Ovary (tissue), 9 donors: ENCODE results near the gene DDA1. TPM values are rescaled to one million over a fixed set of nuclear protein-coding genes. Genes with fewer than 3 reads are reported as not detected.

Experiments used
- DNase-seq, 5 donors: peaks; one replicate each; pipeline ENCODE4 v3.0.0-alpha.2; 2019 to 2020
- H3K27ac ChIP-seq, 2 donors: fragments of 200-600 bp; one replicate each; pipeline versions ENCODE4 v1.5.1 to v1.8.0; 2019 to 2022
- H3K27me3 ChIP-seq: fragments of 200-600 bp; one replicate; pipeline ENCODE4 v1.8.0; 2022
- H3K36me3 ChIP-seq: fragments of 200-600 bp; sonication (generic); one replicate; pipeline ENCODE4 v1.5.1; 2019
- H3K4me1 ChIP-seq: one replicate; pipeline ENCODE4 v1.8.1; 2013; ENCODE audit warnings: mild to moderate bottlenecking, moderate library complexity; ENCODE audit not compliant: insufficient read depth
- H3K4me3 ChIP-seq: fragments of 200-600 bp; sonication (generic); one replicate; pipeline ENCODE4 v1.5.1; 2017
- H3K9me3 ChIP-seq, 2 donors: fragments of 200-600 bp in 1 of 2; sonication (generic) in 1 of 2; one replicate each; pipeline versions ENCODE4 v1.5.1 to v1.8.1; 2013 to 2019; ENCODE audit warnings: mild to moderate bottlenecking in 1 of 2, moderate library complexity in 1 of 2
- EP300 ChIP-seq: sonication (generic); formaldehyde crosslinking; IDR thresholded peaks from one replicate; pipeline ENCODE4 v1.6.1; 2017; ENCODE audit warnings: antibody characterized with exemption
- POLR2A ChIP-seq: fragments of 450-650 bp; IDR thresholded peaks from one replicate; pipeline ENCODE4 v1.6.1; 2017; ENCODE audit warnings: antibody characterized with exemption, mild to moderate bottlenecking, moderate library complexity
- WGBS, 3 donors: extraction: QIAGEN DNeasy Blood & Tissue Kit in 1 of 3; methylation state at CpG; one replicate each; pipeline versions ENCODE4 v1.1.5 to v1.1.7; 2013 to 2017; 5-methylcytosine and 5-hydroxymethylcytosine counted together
- intact Hi-C, 4 donors: fragments of 100-400 bp; cut with DNase I; formaldehyde crosslinking; loops; one replicate each; pipeline versions ENCODE4 v1.11.0 to v1.15.1; 2022 to 2023
- polyA plus RNA-seq, 2 donors: library from polyadenylated mRNA; stranded (reverse); fragments of 200-250 nt in 1 of 2; fragments of 350-450 nt in 1 of 2; fragmentation: Illumina TruSeq in 1 of 2; extraction: RNeasy Lipid Tissue Mini Kit (QIAGEN cat#74804) in 1 of 2; gene quantifications; one replicate each; pipeline ENCODE4 v1.2.3, GENCODE V29; 2013 to 2014
- total RNA-seq, 7 donors: library from RNA; depleted of rRNA in 2 of 7; stranded (reverse); fragments of >200 nt in 2 of 7; fragmentation: NEBNext Ultra II Directional in 3 of 7; extraction: Animal tissue kit (Norgen Biotek cat#: 25700) in 3 of 7; gene quantifications; one replicate each; pipeline versions ENCODE4 v1.1.0 to v1.2.4, GENCODE V29; 2016 to 2023
- TF ChIP-seq, protein P1 (sequence below), 3 donors: fragments of 450-650 bp in 2 of 3; fragments of 200-600 bp in 1 of 3; IDR thresholded peaks; one replicate each; pipeline versions ENCODE4 v1.5.1 to v1.8.0; 2016 to 2022; ENCODE audit warnings: antibody characterized with exemption in 3 of 3, mild to moderate bottlenecking in 1 of 3
- donor health status: DM: no; HTN: no; CAD: no; lungs with moderate emphysema.
- donor health status: DM: no; HTN: no; CAD: no.
- donor health status: Bipolar disorder and iron deficiency.
- donor health status: DM: yes; HTN: yes; CAD: no.
- donor health status: DM: no; HTN: no; CAD: no.
- donor health status: DM: yes; HTN: yes; CAD: no.

Gene DDA1
- total and polyA plus RNA-seq, 9 donors: 6.3 to 32.6 (median 20.2) TPM

DNA sequence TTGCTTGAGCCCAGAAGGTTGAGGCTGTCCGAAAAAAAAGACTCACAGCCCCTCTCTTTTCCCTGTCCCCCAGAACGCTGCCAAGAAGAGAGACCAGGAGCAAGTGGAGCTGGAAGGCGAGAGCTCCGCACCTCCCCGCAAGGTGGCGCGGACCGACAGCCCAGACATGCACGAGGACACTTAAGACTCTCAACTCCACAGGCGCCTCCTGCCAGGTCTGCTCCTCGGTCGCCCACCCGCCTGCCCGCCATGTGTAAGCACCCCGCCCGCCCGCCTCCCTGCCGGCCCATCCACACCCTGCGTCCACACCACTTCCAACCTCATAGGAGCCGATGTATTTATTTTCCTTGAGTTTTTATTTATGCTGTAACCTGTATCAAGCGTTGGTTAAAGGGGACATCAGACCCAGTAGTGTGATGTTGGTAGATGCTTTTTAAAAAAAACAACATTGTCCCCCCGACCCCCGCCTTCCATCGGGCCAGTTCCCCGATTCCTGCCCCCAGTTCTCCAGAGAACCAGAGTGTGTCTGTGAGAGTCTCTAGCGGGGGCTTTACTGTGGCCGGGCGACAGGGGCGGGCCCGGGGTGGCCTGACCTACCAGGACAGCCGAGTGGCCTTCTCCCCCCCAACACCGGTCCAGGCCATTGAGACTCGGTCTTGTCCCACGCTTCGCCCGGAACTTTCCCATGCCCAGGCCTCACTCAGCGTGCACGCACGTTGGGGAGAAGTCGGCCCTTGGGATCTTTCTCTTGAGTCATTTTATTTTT, 10.3 kb downstream of the DDA1 start:
- peak in 1 of 5 donors; percentile 16 for DNase-seq
- H3K27ac ChIP-seq: no peak overlapping the region
- intact Hi-C loops: no loop called here
- H3K36me3 ChIP-seq: no peaks in the 10 kb centered on the region
- no peak overlapping the region for H3K4me3 ChIP-seq
- H3K9me3 ChIP-seq: no peaks in the 10 kb centered on the region
- no peak for TF ChIP-seq EP300
- TF ChIP-seq, protein P1, sequence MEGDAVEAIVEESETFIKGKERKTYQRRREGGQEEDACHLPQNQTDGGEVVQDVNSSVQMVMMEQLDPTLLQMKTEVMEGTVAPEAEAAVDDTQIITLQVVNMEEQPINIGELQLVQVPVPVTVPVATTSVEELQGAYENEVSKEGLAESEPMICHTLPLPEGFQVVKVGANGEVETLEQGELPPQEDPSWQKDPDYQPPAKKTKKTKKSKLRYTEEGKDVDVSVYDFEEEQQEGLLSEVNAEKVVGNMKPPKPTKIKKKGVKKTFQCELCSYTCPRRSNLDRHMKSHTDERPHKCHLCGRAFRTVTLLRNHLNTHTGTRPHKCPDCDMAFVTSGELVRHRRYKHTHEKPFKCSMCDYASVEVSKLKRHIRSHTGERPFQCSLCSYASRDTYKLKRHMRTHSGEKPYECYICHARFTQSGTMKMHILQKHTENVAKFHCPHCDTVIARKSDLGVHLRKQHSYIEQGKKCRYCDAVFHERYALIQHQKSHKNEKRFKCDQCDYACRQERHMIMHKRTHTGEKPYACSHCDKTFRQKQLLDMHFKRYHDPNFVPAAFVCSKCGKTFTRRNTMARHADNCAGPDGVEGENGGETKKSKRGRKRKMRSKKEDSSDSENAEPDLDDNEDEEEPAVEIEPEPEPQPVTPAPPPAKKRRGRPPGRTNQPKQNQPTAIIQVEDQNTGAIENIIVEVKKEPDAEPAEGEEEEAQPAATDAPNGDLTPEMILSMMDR (IDR thresholded peaks at IDR 0.05): no peak
- no peak for TF ChIP-seq POLR2A
- 88 to 91% (median 89%) methylated on average over 40 of the region's 40 CpGs for WGBS, 3 donors
- H3K4me1 ChIP-seq: no peaks in the 10 kb centered on the region
- H3K27me3 ChIP-seq: no peaks in the 10 kb centered on the region

DNA sequence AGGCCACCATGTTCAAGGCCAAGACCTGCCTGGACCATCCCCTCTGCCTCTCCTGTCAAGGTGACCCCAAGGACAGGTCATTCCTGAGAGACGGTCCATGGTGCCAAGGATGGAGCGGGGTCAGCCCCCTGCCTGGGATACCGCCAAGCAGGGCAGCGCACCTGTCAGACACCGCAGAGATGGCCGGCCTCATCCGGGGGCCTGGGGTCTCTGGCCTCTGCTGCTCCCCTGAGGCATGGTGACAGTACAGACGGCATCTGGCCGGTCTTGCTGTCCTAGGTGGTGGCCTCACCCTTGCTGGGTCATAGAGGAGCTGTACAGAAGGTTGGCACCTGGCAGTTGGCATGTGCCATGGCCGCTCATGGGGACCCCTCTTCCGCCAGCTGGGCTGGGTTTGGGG, 11.1 kb downstream of the DDA1 start:
- H3K4me3 ChIP-seq: no peak overlapping the region
- H3K4me1 ChIP-seq: no peaks in the 10 kb centered on the region
- DNase-seq: peak in 1 of 5 donors; percentile 20
- H3K9me3 ChIP-seq: no peaks in the 10 kb centered on the region
- H3K27ac ChIP-seq: no peak overlapping the region
- intact Hi-C loops: no loop called here
- TF ChIP-seq, protein P1 (IDR thresholded peaks at IDR 0.05): no peak
- TF ChIP-seq EP300 (no peak), POLR2A (no peak)
- 79 to 83% (median 80%) methylated on average over 2 to 11 of the region's 11 CpGs for WGBS, 3 donors
- H3K36me3 ChIP-seq: no peaks in the 10 kb centered on the region
- H3K27me3 ChIP-seq: no peaks in the 10 kb centered on the region

DNA sequence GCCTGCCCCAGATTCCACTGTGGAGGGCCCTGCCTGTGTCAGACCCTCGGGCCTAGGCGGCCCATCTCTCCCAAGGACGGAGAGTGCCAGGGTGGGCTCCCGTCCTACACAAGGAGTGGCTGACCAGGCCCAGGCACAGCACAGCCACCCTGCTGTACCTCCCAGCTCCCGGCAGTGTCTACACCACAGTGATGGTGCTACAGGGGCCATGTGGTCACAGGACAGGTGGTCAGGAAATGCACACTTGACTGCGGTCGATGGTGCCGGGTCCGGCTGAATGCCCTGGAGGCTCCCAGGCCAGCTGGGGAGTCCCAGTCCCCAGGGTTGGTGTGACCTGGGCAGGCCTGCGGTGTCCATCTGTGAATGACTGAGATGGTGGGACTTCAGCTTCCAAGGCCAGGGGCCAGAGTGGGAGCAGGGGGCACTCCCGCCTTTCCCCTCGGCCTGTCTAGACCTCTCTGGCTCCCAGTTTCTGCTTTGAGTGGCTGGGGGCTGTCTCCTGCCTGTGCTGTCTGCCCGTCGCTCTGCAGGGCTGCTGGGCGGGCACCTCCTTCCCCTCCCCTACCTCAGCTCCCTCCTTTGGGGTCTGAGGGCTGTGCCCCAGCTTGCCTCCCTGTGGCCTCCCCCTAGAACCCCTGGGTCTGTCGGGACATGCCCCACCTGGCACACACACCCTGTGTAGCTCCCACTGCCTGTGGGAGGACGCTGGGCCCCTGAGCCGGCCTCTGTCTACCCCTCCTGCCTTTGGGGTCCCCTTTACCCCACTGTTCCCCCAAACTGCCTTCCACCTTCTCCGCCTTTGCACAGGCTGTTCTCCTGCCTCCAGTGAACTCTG, 12.5 kb downstream of the DDA1 start:
- intact Hi-C loops: no loop called here
- no peak for DNase-seq
- Histone ChIP-seq H3K36me3 (no peaks in the 10 kb centered on the region), H3K4me3 (no peak overlapping the region), H3K9me3 (no peaks in the 10 kb centered on the region), H3K4me1 (no peaks in the 10 kb centered on the region), H3K27me3 (no peaks in the 10 kb centered on the region), H3K27ac (no peak overlapping the region)
- 87 to 90% (median 89%) methylated on average over 15 to 19 of the region's 19 CpGs for WGBS, 3 donors
- TF ChIP-seq, protein P1 (IDR thresholded peaks at IDR 0.05): no peak
- no peak for TF ChIP-seq EP300
- TF ChIP-seq POLR2A: no peak

DNA sequence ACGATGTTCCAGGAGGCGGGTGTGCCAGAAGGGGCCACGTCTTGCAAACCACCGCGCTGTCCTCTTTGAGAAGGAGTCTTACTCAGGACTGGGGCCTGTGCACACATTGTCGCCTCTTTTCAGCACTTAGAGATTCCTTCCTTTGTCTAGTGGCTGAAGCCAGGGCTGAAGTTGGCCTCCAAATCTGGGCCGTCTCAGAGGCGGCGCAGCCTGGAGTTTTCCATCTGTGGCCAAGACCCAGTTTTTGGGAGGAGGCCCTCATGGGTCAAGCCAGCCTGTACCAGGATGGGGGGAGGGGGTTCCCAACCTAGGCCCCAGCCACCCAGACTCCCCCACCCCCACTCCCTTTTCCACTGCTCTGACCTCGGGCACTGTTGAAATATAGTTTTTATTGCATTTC, 13.5 kb downstream of the DDA1 start:
- intact Hi-C loops: no loop called here
- Histone ChIP-seq H3K27ac (no peak overlapping the region), H3K4me3 (no peak overlapping the region), H3K27me3 (no peaks in the 10 kb centered on the region), H3K9me3 (no peaks in the 10 kb centered on the region), H3K36me3 (no peaks in the 10 kb centered on the region), H3K4me1 (no peaks in the 10 kb centered on the region)
- TF ChIP-seq EP300: no peak
- TF ChIP-seq, protein P1 (IDR thresholded peaks at IDR 0.05): no peak
- TF ChIP-seq POLR2A: no peak
- DNase-seq: no peak
- WGBS, 3 donors: 45 to 62% (median 51%) methylated on average over 10 of the region's 10 CpGs
